IMR-90 (cell line): ENCODE results near the gene CIAO3. TPM values are rescaled to one million over a fixed set of nuclear protein-coding genes. Genes with fewer than 3 reads are reported as not detected.

ENCODE experiments used
- ATAC-seq: fragments of 200-7000 bp; cut with Tn5 transposase; 2 replicates; pipeline ENCODE4 v1.9.1; 2020; ENCODE audit warnings: low read depth, mild to moderate bottlenecking, moderate library complexity
- BruUV-seq: library from RNA; stranded (reverse); fragments of 400-500 nt; replicated peaks from 2 replicates; lab custom pipeline; 2021; lab: Mats Ljungman, UMichigan
- CTCF ChIA-PET: fragments of 300-600 bp; formaldehyde crosslinking; extraction: SDS; loops from one replicate; lab custom pipeline; 2021; ENCODE audit warnings: antibody characterized with exemption; lab: Yijun Ruan, JAX
- POLR2A ChIA-PET: fragments of 300-600 bp; sonication (Branson Sonifier 250); formaldehyde crosslinking; loops from one replicate; lab custom pipeline; 2022; ENCODE audit warnings: antibody characterized with exemption; ENCODE audit not compliant: unreplicated experiment; lab: Charles Lee
- DNase-seq: peaks from one replicate; pipeline ENCODE4 v3.0.0; 2013
- H2AFZ ChIP-seq: replicated peaks from 2 replicates; pipeline ENCODE3; 2013; ENCODE audit warnings: low read length, mild to moderate bottlenecking; ENCODE audit not compliant: poor library complexity
- H2AK5ac ChIP-seq: 2 replicates; pipeline ENCODE4 v1.6.1; 2013; ENCODE audit warnings: low read depth, low read length, inconsistent platforms
- H2AK9ac ChIP-seq: replicated peaks from 2 replicates; pipeline ENCODE3; 2013; ENCODE audit warnings: mild to moderate bottlenecking, low read depth, low read length, moderate library complexity; ENCODE audit not compliant: poor library complexity
- H2BK120ac ChIP-seq: 2 replicates; pipeline ENCODE4 v1.6.1; 2013; ENCODE audit warnings: low read depth, low read length, inconsistent platforms
- H2BK15ac ChIP-seq: 3 replicates; pipeline ENCODE4 v1.6.1; 2013; ENCODE audit warnings: low read depth, low read length, inconsistent platforms
- H2BK20ac ChIP-seq: 2 replicates; pipeline ENCODE4 v1.6.1; 2013; ENCODE audit warnings: low read depth, mild to moderate bottlenecking, inconsistent platforms, low read length, moderate library complexity
- H2BK5ac ChIP-seq: 2 replicates; pipeline ENCODE4 v1.6.1; 2013; ENCODE audit warnings: mild to moderate bottlenecking, low read depth, low read length, inconsistent platforms; ENCODE audit not compliant: poor library complexity, severe bottlenecking
- H3K14ac ChIP-seq: replicated peaks from 2 replicates; pipeline ENCODE4 v1.6.1; 2013; ENCODE audit warnings: low read depth, low read length, inconsistent platforms
- H3K18ac ChIP-seq: 2 replicates; pipeline ENCODE4 v1.6.1; 2013; ENCODE audit warnings: low read depth, low read length, control low read depth
- H3K23ac ChIP-seq: 2 replicates; pipeline ENCODE4 v1.6.1; 2013; ENCODE audit warnings: low read depth, low read length, inconsistent platforms
- H3K27ac ChIP-seq: 2 replicates; pipeline ENCODE4 v1.5.1; 2013; ENCODE audit warnings: mild to moderate bottlenecking, control low read depth, low read length; ENCODE audit not compliant: insufficient read depth
- H3K27me3 ChIP-seq: 2 replicates; pipeline ENCODE4 v1.6.1; 2013; ENCODE audit warnings: low read length; ENCODE audit not compliant: control insufficient read depth, insufficient read depth
- H3K36me3 ChIP-seq: 2 replicates; pipeline ENCODE4 v1.6.1; 2013; ENCODE audit warnings: low read length, mixed read lengths; ENCODE audit not compliant: control insufficient read depth, insufficient read depth
- H3K4ac ChIP-seq: 2 replicates; pipeline ENCODE4 v1.6.1; 2013; ENCODE audit warnings: low read depth, low read length, inconsistent platforms
- H3K4me1 ChIP-seq: 2 replicates; pipeline ENCODE4 v1.6.1; 2013; ENCODE audit warnings: low read length, mixed read lengths; ENCODE audit not compliant: control insufficient read depth, insufficient read depth
- H3K4me2 ChIP-seq: 2 replicates; pipeline ENCODE4 v1.6.1; 2013; ENCODE audit warnings: low read depth, mild to moderate bottlenecking, control low read depth, low read length, moderate library complexity
- H3K4me3 ChIP-seq: 2 replicates; pipeline ENCODE4 v1.5.1; 2013; ENCODE audit warnings: low read depth, mild to moderate bottlenecking, control low read depth, low read length, moderate library complexity; ENCODE audit not compliant: insufficient read depth
- H3K56ac ChIP-seq: 2 replicates; pipeline ENCODE4 v1.6.1; 2013; ENCODE audit warnings: low read length, inconsistent platforms; ENCODE audit not compliant: insufficient read depth; ENCODE audit errors: extremely low read depth
- H3K79me1 ChIP-seq, 2 experiments: 2 replicates each; pipeline ENCODE4 v1.6.1; 2013; ENCODE audit warnings: low read length in 2 of 2, inconsistent platforms in 1 of 2, low read depth in 1 of 2
- H3K9ac ChIP-seq: 2 replicates; pipeline ENCODE4 v1.6.1; 2013; ENCODE audit warnings: low read depth, low read length, control low read depth
- H3K9me1 ChIP-seq: 2 replicates; pipeline ENCODE4 v1.6.1; 2013; ENCODE audit warnings: low read length, inconsistent platforms; ENCODE audit not compliant: insufficient read depth
- H3K9me3 ChIP-seq: 2 replicates; pipeline ENCODE4 v1.6.1; 2013; ENCODE audit warnings: low read length; ENCODE audit not compliant: control insufficient read depth, insufficient read depth
- H4K20me1 ChIP-seq: 2 replicates; pipeline ENCODE4 v1.6.1; 2013; ENCODE audit warnings: low read length, inconsistent platforms; ENCODE audit not compliant: insufficient read depth
- H4K5ac ChIP-seq: 2 replicates; pipeline ENCODE4 v1.6.1; 2013; ENCODE audit warnings: mild to moderate bottlenecking, low read depth, low read length, control low read depth
- H4K8ac ChIP-seq, 2 experiments: 2 replicates each; pipeline ENCODE4 v1.6.1; 2013; ENCODE audit warnings: low read depth in 2 of 2, low read length in 2 of 2, control low read depth in 1 of 2, inconsistent platforms in 1 of 2
- H4K91ac ChIP-seq: 2 replicates; pipeline ENCODE4 v1.6.1; 2013; ENCODE audit warnings: low read depth, low read length, inconsistent platforms; ENCODE audit not compliant: insufficient read depth
- BHLHE40 ChIP-seq: fragments of 150-350 bp; IDR thresholded peaks from 2 replicates; pipeline ENCODE4 v1.6.1; 2016; ENCODE audit warnings: mild to moderate bottlenecking, low read depth, low read length
- CEBPB ChIP-seq: IDR thresholded peaks from 2 replicates; pipeline ENCODE4 v1.6.1; 2012; ENCODE audit warnings: low read depth, low read length, improper control_type of control experiment
- FOS ChIP-seq: fragments of 150-350 bp; IDR thresholded peaks from 2 replicates; pipeline ENCODE4 v1.6.1; 2016; ENCODE audit warnings: low read depth, low read length
- MAFK ChIP-seq: IDR thresholded peaks from 2 replicates; pipeline ENCODE4 v1.6.1; 2012; ENCODE audit warnings: low read depth, low read length, improper control_type of control experiment
- MAZ ChIP-seq: IDR thresholded peaks from 2 replicates; pipeline ENCODE4 v1.6.1; 2012; ENCODE audit warnings: low read depth, mild to moderate bottlenecking, low read length, improper control_type of control experiment, moderate library complexity, borderline replicate concordance
- MXI1 ChIP-seq: IDR thresholded peaks from 2 replicates; pipeline ENCODE4 v1.6.1; 2012; ENCODE audit warnings: low read depth, mild to moderate bottlenecking, low read length, moderate library complexity, borderline replicate concordance
- NFE2L2 ChIP-seq: fragments of 150-350 bp; IDR thresholded peaks from 2 replicates; pipeline ENCODE4 v1.6.1; 2016; ENCODE audit warnings: low read depth, mild to moderate bottlenecking, low read length
- RFX5 ChIP-seq: IDR thresholded peaks from 2 replicates; pipeline ENCODE4 v1.8.0; 2012; ENCODE audit warnings: low read depth, mild to moderate bottlenecking, low read length, moderate library complexity
- SMC3 ChIP-seq: fragments of 150-350 bp; IDR thresholded peaks from 2 replicates; pipeline ENCODE4 v1.6.1; 2016; ENCODE audit warnings: low read depth, mild to moderate bottlenecking, antibody characterized with exemption, low read length, moderate library complexity
- USF2 ChIP-seq: fragments of 150-350 bp; IDR thresholded peaks from 2 replicates; pipeline ENCODE4 v1.6.1; 2017; ENCODE audit warnings: mild to moderate bottlenecking, antibody characterized with exemption, low read length, low read depth
- WGBS, 2 experiments: methylation state at CpG; one replicate each; pipeline versions ENCODE4 v1.1.5 to v1.1.7; 2013; ENCODE audit warnings: missing lambda C conversion rate in 2 of 2; ENCODE audit not compliant: insufficient read length in 1 of 2; ENCODE audit errors: extremely low coverage in 2 of 2; 5-methylcytosine and 5-hydroxymethylcytosine counted together
- dilution Hi-C: fragments of 300-500 bp; cut with HindIII; formaldehyde crosslinking; loops from one replicate; pipeline ENCODE4 v1.14.3; 2018; ENCODE audit warnings: low sequenced_read_pairs; ENCODE audit not compliant: unreplicated experiment
- in situ Hi-C: fragments of 300-500 bp; cut with MboI; formaldehyde crosslinking; loops from 3 replicates; pipeline ENCODE4 v1.14.3; 2019; ENCODE audit warnings: low sequenced_read_pairs, inconsistent platforms, mixed read lengths
- intact Hi-C: fragments of 100-400 bp; cut with micrococcal nuclease; formaldehyde crosslinking; loops from 2 replicates; pipeline ENCODE4 v1.10.0; 2022
- polyA plus RNA-seq, 3 experiments: library from polyadenylated mRNA; depleted of rRNA; stranded (reverse); fragments of >200 nt; gene quantifications; 2 replicates each; pipeline ENCODE4 v1.2.3, GENCODE V29; 2012; ENCODE audit warnings: low replicate concordance in 1 of 3
- total RNA-seq: library from RNA; depleted of rRNA; stranded (reverse); fragments of >200 nt; gene quantifications from 2 replicates; pipeline ENCODE4 v1.2.3, GENCODE V29; 2012
- TF ChIP-seq, protein P1 (sequence below): conservative IDR thresholded peaks from 2 replicates; pipeline ENCODE4 v1.5.1; 2012; ENCODE audit warnings: mild to moderate bottlenecking, low read depth, low read length, improper control_type of control experiment
- TF ChIP-seq, protein P2 (sequence below): fragments of 150-350 bp; IDR thresholded peaks from 2 replicates; pipeline ENCODE4 v1.6.1; 2016; ENCODE audit warnings: low read depth, mild to moderate bottlenecking, low read length, moderate library complexity, borderline replicate concordance

The CIAO3 gene
- total and polyA plus RNA-seq, 2 of the 4 experiments (the other 2 are of a cell fraction) = 17.0 to 20.2 TPM

DNA sequence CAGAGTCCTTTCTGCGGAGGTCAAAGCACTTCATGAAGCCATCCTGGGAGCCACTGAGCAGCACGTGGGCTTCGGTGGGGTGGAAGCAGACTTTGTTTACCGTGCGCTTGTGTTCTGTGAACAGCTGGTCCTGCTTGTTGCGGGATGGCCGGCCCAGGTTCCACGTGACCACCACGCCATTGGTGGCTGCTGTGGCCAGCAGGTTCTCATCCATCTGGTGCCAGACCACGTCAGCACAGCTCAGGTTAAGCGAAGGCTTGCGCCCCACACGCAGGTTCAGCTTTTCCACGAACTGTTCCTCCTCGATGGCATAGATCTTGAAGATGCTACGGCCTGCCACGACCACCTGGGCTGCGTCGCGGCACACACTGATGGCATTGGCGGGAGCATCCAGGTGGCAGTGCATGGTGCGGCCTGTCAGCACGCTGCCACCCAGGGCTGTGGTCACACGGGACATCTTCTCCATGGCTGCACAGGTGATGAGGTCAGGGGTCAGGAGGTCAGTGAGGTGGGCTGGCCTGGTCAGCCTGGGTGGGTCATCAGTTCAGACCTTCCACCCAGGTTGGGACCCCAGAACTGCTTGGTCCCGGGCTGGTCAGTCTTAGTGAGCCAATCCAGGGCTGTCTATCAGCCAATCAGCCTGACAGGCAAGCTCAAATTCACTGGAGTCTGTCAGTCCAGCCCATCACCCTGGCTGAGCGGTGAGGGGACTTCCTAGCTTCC, 51.5 kb downstream of the CIAO3 start:
- Histone ChIP-seq H2AK9ac (peak overlapping the region; percentile 48), H4K20me1 (no peaks in the 10 kb centered on the region; the same call in 1 of the 2 replicates), H2BK5ac (no peak overlapping the region), H2BK20ac (no peak overlapping the region), H3K4ac (peak overlapping the region; percentile 48), H3K36me3 (peaks cover 22% of the 10 kb centered on the region), H3K9me3 (no peaks in the 10 kb centered on the region; the same call in 1 of the 2 replicates), H2BK120ac (no peak overlapping the region), H4K8ac (peak overlapping the region; percentile 68 to 84), H3K4me3 (peak overlapping the region; percentile 92), H4K5ac (peak overlapping the region; percentile 73), H3K18ac (no peak overlapping the region), H3K23ac (no peak overlapping the region), H2BK15ac (no peak overlapping the region), H3K9me1 (peaks cover 7% of the 10 kb centered on the region), H3K9ac (peak overlapping the region; percentile 84), H3K27me3 (peaks cover 22% of the 10 kb centered on the region), H3K79me1 (peaks cover 9 to 31% of the 10 kb centered on the region in 2 experiments; a peak in 3 of 4 replicates), H3K56ac (no peak overlapping the region; the same call in 1 of the 2 replicates), H3K14ac (0 out of 2 replicates have a peak overlapping the region, but pooled peaks have one; percentile 16), H3K4me1 (peaks cover 12% of the 10 kb centered on the region), H3K4me2 (peak overlapping the region; percentile 97), H2AFZ (peak overlapping the region; percentile 96), H3K27ac (peak overlapping the region; percentile 86), H2AK5ac (peak overlapping the region; percentile 62), H4K91ac (no peak overlapping the region)
- DNase-seq = no peak
- dilution Hi-C loops (no loop called here), in situ Hi-C loops (no loop called here), intact Hi-C loops (no loop called here)
- BruUV-seq = no TSS peak
- ATAC-seq = no peak; the same call in 1 of the 2 replicates
- TF ChIP-seq MXI1 = no peak
- TF ChIP-seq, protein P1, sequence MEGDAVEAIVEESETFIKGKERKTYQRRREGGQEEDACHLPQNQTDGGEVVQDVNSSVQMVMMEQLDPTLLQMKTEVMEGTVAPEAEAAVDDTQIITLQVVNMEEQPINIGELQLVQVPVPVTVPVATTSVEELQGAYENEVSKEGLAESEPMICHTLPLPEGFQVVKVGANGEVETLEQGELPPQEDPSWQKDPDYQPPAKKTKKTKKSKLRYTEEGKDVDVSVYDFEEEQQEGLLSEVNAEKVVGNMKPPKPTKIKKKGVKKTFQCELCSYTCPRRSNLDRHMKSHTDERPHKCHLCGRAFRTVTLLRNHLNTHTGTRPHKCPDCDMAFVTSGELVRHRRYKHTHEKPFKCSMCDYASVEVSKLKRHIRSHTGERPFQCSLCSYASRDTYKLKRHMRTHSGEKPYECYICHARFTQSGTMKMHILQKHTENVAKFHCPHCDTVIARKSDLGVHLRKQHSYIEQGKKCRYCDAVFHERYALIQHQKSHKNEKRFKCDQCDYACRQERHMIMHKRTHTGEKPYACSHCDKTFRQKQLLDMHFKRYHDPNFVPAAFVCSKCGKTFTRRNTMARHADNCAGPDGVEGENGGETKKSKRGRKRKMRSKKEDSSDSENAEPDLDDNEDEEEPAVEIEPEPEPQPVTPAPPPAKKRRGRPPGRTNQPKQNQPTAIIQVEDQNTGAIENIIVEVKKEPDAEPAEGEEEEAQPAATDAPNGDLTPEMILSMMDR = no peak
- no peak for TF ChIP-seq MAZ
- no peak for TF ChIP-seq CEBPB
- no peak for TF ChIP-seq MAFK
- TF ChIP-seq FOS = no peak
- no peak for TF ChIP-seq BHLHE40
- TF ChIP-seq RFX5 = no peak
- TF ChIP-seq, protein P2, sequence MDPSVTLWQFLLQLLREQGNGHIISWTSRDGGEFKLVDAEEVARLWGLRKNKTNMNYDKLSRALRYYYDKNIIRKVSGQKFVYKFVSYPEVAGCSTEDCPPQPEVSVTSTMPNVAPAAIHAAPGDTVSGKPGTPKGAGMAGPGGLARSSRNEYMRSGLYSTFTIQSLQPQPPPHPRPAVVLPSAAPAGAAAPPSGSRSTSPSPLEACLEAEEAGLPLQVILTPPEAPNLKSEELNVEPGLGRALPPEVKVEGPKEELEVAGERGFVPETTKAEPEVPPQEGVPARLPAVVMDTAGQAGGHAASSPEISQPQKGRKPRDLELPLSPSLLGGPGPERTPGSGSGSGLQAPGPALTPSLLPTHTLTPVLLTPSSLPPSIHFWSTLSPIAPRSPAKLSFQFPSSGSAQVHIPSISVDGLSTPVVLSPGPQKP = no peak
- TF ChIP-seq NFE2L2 = no peak
- TF ChIP-seq SMC3 = no peak
- TF ChIP-seq USF2 = no peak
- 88% methylated on average over 18 of the region's 26 CpGs; no CpG with 5 or more reads in 1 of the 2 experiments for WGBS, 2 experiments
- CTCF ChIA-PET = no interaction called here
- POLR2A ChIA-PET = no interaction called here
